Ectodermal cell (in vitro differentiated cells): Measurements from ENCODE around the gene PLEKHA6.
"Not testable (repeated sequence)": the region's sequence is repeated elsewhere in the genome, so short reads cannot be mapped to it uniquely, and the experiment has no call there.

Experiments used
- H3K27ac ChIP-seq: 2 replicates; pipeline ENCODE4 v1.7.0; 2013; ENCODE audit warnings: mild to moderate bottlenecking, low read depth, low read length; ENCODE audit not compliant: insufficient read depth, poor library complexity, severe bottlenecking
- H3K27me3 ChIP-seq: 2 replicates; pipeline ENCODE4 v1.7.0; 2013; ENCODE audit warnings: mild to moderate bottlenecking, low read length; ENCODE audit not compliant: insufficient read depth, control insufficient read depth, poor library complexity, severe bottlenecking
- H3K36me3 ChIP-seq: one replicate; pipeline ENCODE4 v1.7.0; 2013; ENCODE audit warnings: low read length; ENCODE audit not compliant: control insufficient read depth, insufficient read depth
- H3K4me1 ChIP-seq: one replicate; pipeline ENCODE4 v1.7.0; 2013; ENCODE audit warnings: low read length; ENCODE audit not compliant: control insufficient read depth, insufficient read depth
- H3K4me3 ChIP-seq: 2 replicates; pipeline ENCODE4 v1.7.0; 2013; ENCODE audit warnings: low read depth, low read length, control low read depth; ENCODE audit not compliant: insufficient read depth
- H3K9me3 ChIP-seq: 2 replicates; pipeline ENCODE4 v1.7.0; 2013; ENCODE audit warnings: mild to moderate bottlenecking, low read length, moderate library complexity; ENCODE audit not compliant: control insufficient read depth
- WGBS, 2 experiments: methylation state at CpG; one replicate each; pipeline ENCODE4 v1.1.7; 2013; ENCODE audit warnings: missing lambda C conversion rate in 2 of 2; 5-methylcytosine and 5-hydroxymethylcytosine counted together

PLEKHA6 gene

GRCh38 chr1:204246876-204247275 is 112.9 kb downstream of the PLEKHA6 start:
- WGBS, 2 experiments = 89 to 94% methylated on average over 4 of the region's 4 CpGs
- H3K4me1 ChIP-seq = no peaks in the 10 kb centered on the region
- no peaks in the 10 kb centered on the region for H3K9me3 ChIP-seq
- no peaks in the 10 kb centered on the region for H3K27me3 ChIP-seq
- H3K4me3 ChIP-seq = no peak overlapping the region
- no peaks in the 10 kb centered on the region for H3K36me3 ChIP-seq
- no peak overlapping the region for H3K27ac ChIP-seq

- no peak overlapping the region for H3K27ac ChIP-seq
- H3K27me3 ChIP-seq = no peaks in the 10 kb centered on the region
- no peaks in the 10 kb centered on the region for H3K4me1 ChIP-seq
- H3K4me3 ChIP-seq = no peak overlapping the region
- no peaks in the 10 kb centered on the region for H3K36me3 ChIP-seq
- 93 to 94% methylated on average over 10 of the region's 10 CpGs for WGBS, 2 experiments
- no peaks in the 10 kb centered on the region for H3K9me3 ChIP-seq
These were observed 116.8 kb downstream of the PLEKHA6 start for GRCh38 chr1:204242920-204243319.

- H3K36me3 ChIP-seq = no peaks in the 10 kb centered on the region
- WGBS, 2 experiments = 95 to 97% methylated on average over 5 of the region's 5 CpGs
These were observed 117.8 kb downstream of the PLEKHA6 start for GRCh38 chr1:204241914-204242313.

GRCh38 chr1:204241050-204241449 is 118.7 kb downstream of the PLEKHA6 start:
- no peaks in the 10 kb centered on the region for H3K27me3 ChIP-seq
- no peak overlapping the region for H3K4me3 ChIP-seq
- H3K4me1 ChIP-seq = no peaks in the 10 kb centered on the region
- no peaks in the 10 kb centered on the region for H3K36me3 ChIP-seq
- no peaks in the 10 kb centered on the region for H3K9me3 ChIP-seq
- no peak overlapping the region for H3K27ac ChIP-seq
- 71 to 74% methylated on average over 2 of the region's 2 CpGs for WGBS, 2 experiments

More at GRCh38 chr1:204241914-204242313, 117.8 kb downstream of the PLEKHA6 start:
- Histone ChIP-seq H3K4me3 (no peak overlapping the region), H3K4me1 (no peaks in the 10 kb centered on the region), H3K27ac (no peak overlapping the region), H3K27me3 (no peaks in the 10 kb centered on the region), H3K9me3 (no peaks in the 10 kb centered on the region)

- Histone ChIP-seq H3K4me1 (no peaks in the 10 kb centered on the region), H3K36me3 (no peaks in the 10 kb centered on the region), H3K4me3 (no peak overlapping the region), H3K9me3 (no peaks in the 10 kb centered on the region), H3K27ac (no peak overlapping the region), H3K27me3 (no peaks in the 10 kb centered on the region)
- 97 to 100% methylated on average over 1 of the region's 1 CpG for WGBS, 2 experiments
These were observed 119.5 kb downstream of the PLEKHA6 start for GRCh38 chr1:204240233-204240632.

GRCh38 chr1:204239401-204239800 is 120.3 kb downstream of the PLEKHA6 start:
- not testable (repeated sequence) for H3K27ac ChIP-seq, H3K36me3 ChIP-seq, H3K4me1 ChIP-seq, H3K9me3 ChIP-seq, H3K4me3 ChIP-seq, H3K27me3 ChIP-seq
- WGBS, 2 experiments = 78 to 80% methylated on average over 3 of the region's 3 CpGs

- not testable (repeated sequence) for H3K4me1 ChIP-seq, H3K4me3 ChIP-seq, H3K9me3 ChIP-seq, H3K36me3 ChIP-seq, H3K27ac ChIP-seq, H3K27me3 ChIP-seq
- 91 to 98% methylated on average over 2 of the region's 2 CpGs for WGBS, 2 experiments
These were observed 121.2 kb downstream of the PLEKHA6 start for GRCh38 chr1:204238520-204238919.

GRCh38 chr1:204237515-204237914 is 122.2 kb downstream of the PLEKHA6 start:
- not testable (repeated sequence) for H3K27ac ChIP-seq, H3K9me3 ChIP-seq, H3K4me3 ChIP-seq, H3K36me3 ChIP-seq, H3K4me1 ChIP-seq, H3K27me3 ChIP-seq
- WGBS, 2 experiments = 94 to 98% methylated on average over 1 of the region's 1 CpG

GRCh38 chr1:204232526-204232925 is 127.2 kb downstream of the PLEKHA6 start:
- no peaks in the 10 kb centered on the region for H3K36me3 ChIP-seq
- H3K27ac ChIP-seq = no peak overlapping the region

GRCh38 chr1:204230211-204230610 is 129.5 kb downstream of the PLEKHA6 start:
- H3K9me3 ChIP-seq = no peaks in the 10 kb centered on the region
- H3K27me3 ChIP-seq = no peaks in the 10 kb centered on the region
- WGBS, 2 experiments = 94 to 95% methylated on average over 14 of the region's 14 CpGs
- no peak overlapping the region for H3K27ac ChIP-seq
- H3K4me3 ChIP-seq = no peak overlapping the region
- H3K36me3 ChIP-seq = no peaks in the 10 kb centered on the region
- no peaks in the 10 kb centered on the region for H3K4me1 ChIP-seq

More at GRCh38 chr1:204232526-204232925, 127.2 kb downstream of the PLEKHA6 start:
- no peaks in the 10 kb centered on the region for H3K4me1 ChIP-seq
- no peaks in the 10 kb centered on the region for H3K27me3 ChIP-seq
- H3K9me3 ChIP-seq = no peaks in the 10 kb centered on the region
- H3K4me3 ChIP-seq = no peak overlapping the region

GRCh38 chr1:204228896-204229295 is 130.8 kb downstream of the PLEKHA6 start:
- Histone ChIP-seq H3K9me3 (no peaks in the 10 kb centered on the region), H3K27ac (no peak overlapping the region), H3K27me3 (no peaks in the 10 kb centered on the region), H3K4me3 (no peak overlapping the region), H3K36me3 (no peaks in the 10 kb centered on the region), H3K4me1 (no peaks in the 10 kb centered on the region)
- WGBS, 2 experiments = 95 to 96% methylated on average over 13 of the region's 13 CpGs
